IPS DF 6.9 (cell line): ENCODE data around the gene ADCY2.

Experiments
- DNase-seq: peaks from one replicate; pipeline ENCODE4 v3.0.0-alpha.2; 2013; ENCODE audit warnings: low read depth, low spot score
- H3K27ac ChIP-seq: one replicate; pipeline ENCODE4 v1.5.1; 2013; ENCODE audit warnings: low read length, control low read depth
- H3K27me3 ChIP-seq: 2 replicates; pipeline ENCODE4 v1.6.1; 2013; ENCODE audit warnings: mild to moderate bottlenecking, low read length; ENCODE audit not compliant: control insufficient read depth, insufficient read depth
- H3K36me3 ChIP-seq: 2 replicates; pipeline ENCODE4 v1.6.1; 2013; ENCODE audit warnings: low read length; ENCODE audit not compliant: control insufficient read depth, insufficient read depth
- H3K4me1 ChIP-seq: 2 replicates; pipeline ENCODE4 v1.6.1; 2013; ENCODE audit warnings: low read length; ENCODE audit not compliant: control insufficient read depth, insufficient read depth
- H3K4me3 ChIP-seq: 2 replicates; pipeline ENCODE4 v1.5.1; 2013; ENCODE audit warnings: mild to moderate bottlenecking, low read length
- H3K9me3 ChIP-seq: 2 replicates; pipeline ENCODE4 v1.6.1; 2013; ENCODE audit warnings: low read length, inconsistent platforms; ENCODE audit not compliant: control insufficient read depth, insufficient read depth
- WGBS: extraction: QIAGEN DNeasy Blood & Tissue Kit; methylation state at CpG from one replicate; pipeline ENCODE4 v1.1.7; 2013; ENCODE audit warnings: mixed read lengths, missing lambda C conversion rate; ENCODE audit not compliant: insufficient read length, insufficient coverage; 5-methylcytosine and 5-hydroxymethylcytosine counted together

ADCY2 gene

DNA sequence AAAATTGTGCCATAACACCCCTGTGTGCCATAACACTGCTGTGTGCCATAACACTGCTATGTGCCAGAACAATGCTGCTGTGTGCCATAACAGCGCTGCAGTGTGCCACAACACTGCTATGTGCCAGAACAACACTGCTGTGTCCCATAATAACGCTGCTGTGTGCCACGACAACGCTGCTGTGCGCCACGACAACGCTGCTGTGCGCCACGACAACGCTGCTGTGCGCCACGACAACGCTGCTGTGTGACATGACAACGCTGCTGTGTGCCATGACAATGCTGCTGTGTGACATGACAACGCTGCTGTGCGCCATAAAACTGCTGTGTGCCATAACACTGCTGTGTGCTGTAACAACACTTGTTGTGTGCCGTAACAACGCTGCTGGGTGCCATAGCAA is 429.1 kb downstream of the ADCY2 start:
- Histone ChIP-seq H3K27ac (no peak overlapping the region), H3K4me3 (no peak overlapping the region), H3K36me3 (peaks cover 26% of the 10 kb centered on the region), H3K27me3 (no peaks in the 10 kb centered on the region), H3K4me1 (no peaks in the 10 kb centered on the region), H3K9me3 (no peaks in the 10 kb centered on the region)
- DNase-seq, result no peak
- no CpG with 5 or more reads among the region's 18 CpGs for WGBS

DNA sequence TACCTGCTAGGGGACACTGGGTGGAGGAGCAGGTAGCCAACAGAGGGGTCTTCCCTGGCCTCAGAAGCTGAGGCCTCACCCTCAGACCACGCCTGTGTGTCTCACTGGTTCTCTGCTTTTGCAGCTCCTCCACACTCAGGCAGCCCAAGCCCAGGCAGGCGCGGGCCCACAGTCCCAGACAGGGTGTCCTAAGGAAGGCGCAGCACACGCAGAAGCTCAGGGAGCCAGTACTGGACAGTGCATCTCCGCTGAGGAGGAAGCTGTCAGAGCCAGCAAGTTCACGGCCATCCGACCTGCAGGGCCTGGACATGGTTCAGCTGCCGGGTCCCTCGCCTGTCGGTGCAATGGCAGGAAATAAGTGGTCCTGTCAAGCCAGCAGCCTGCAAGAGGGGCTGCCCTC is 429.7 kb downstream of the ADCY2 start:
- WGBS, result no CpG with 5 or more reads among the region's 11 CpGs
- Histone ChIP-seq H3K4me3 (no peak overlapping the region), H3K27ac (no peak overlapping the region), H3K4me1 (no peaks in the 10 kb centered on the region), H3K27me3 (no peaks in the 10 kb centered on the region), H3K9me3 (no peaks in the 10 kb centered on the region), H3K36me3 (peaks cover 26% of the 10 kb centered on the region)
- no peak for DNase-seq

DNA sequence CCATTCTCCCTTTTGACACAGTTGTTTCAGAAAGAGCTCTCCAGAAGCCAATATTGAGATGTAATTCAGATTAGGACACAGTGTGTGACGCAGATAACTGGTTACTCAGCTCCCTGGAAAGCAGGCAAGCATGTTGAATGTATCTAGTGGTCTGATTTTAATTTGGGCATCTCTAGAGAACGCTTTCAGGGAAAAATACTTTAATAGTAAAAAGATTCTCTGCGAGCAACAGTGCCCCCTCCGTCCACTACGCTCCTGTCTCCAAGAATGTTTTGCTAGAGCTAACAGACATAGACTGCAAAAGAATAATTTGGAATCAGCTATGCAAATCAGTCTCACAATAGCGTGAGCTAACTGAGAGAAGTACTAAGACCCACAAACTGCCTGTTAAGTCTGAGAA is 431.7 kb downstream of the ADCY2 start:
- DNase-seq, result no peak
- Histone ChIP-seq H3K27me3 (no peaks in the 10 kb centered on the region), H3K9me3 (no peaks in the 10 kb centered on the region), H3K36me3 (peaks cover 15% of the 10 kb centered on the region), H3K27ac (no peak overlapping the region), H3K4me1 (no peaks in the 10 kb centered on the region), H3K4me3 (no peak overlapping the region)
- no CpG with 5 or more reads among the region's 6 CpGs for WGBS

DNA sequence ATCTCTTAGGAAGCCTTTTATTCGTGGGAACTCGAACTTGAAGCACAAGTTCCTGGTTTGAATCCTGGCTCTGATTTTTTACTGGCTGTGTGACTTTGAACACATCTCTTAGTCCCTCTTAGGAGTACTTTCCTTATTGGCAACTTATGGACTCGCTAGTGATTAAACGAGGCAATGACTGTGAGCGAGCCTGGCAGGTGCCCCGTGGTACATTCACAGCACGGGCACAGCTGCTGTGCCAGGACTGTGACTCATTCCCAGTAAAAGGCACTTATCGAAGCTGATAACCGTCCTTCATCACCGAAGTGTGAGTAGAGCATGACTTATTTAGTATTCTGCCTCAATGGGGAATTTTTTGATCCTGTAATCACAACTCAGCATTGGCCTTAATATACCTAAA is 432.3 kb downstream of the ADCY2 start:
- no peak for DNase-seq
- Histone ChIP-seq H3K4me3 (no peak overlapping the region), H3K27ac (no peak overlapping the region), H3K4me1 (no peaks in the 10 kb centered on the region), H3K36me3 (peaks cover 15% of the 10 kb centered on the region), H3K9me3 (no peaks in the 10 kb centered on the region), H3K27me3 (no peaks in the 10 kb centered on the region)
- no CpG with 5 or more reads among the region's 10 CpGs for WGBS

DNA sequence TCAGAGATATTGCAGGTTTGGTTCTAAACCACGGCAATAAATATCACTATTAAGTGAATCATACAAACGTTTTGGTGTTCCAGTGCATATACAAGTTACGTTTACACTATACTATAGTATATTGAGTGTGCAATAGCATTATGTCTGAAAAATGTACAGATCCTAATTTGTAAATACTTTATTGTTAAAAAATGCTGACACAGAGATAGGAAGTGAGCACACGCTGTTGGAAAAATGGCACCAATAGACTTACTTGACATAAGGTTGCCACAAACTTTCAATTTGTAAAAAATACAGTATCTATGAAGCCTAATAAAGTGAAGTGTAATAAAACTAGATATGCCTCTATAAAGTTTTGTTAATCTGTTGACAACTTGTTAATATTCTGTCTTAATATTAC is 439.0 kb downstream of the ADCY2 start:
- no CpG with 5 or more reads among the region's 4 CpGs for WGBS
- no peaks in the 10 kb centered on the region for H3K9me3 ChIP-seq
- H3K36me3 ChIP-seq, result no peaks in the 10 kb centered on the region
- no peaks in the 10 kb centered on the region for H3K27me3 ChIP-seq
- H3K4me3 ChIP-seq, result no peak overlapping the region
- DNase-seq, result no peak
- H3K4me1 ChIP-seq, result no peaks in the 10 kb centered on the region
- H3K27ac ChIP-seq, result no peak overlapping the region

DNA sequence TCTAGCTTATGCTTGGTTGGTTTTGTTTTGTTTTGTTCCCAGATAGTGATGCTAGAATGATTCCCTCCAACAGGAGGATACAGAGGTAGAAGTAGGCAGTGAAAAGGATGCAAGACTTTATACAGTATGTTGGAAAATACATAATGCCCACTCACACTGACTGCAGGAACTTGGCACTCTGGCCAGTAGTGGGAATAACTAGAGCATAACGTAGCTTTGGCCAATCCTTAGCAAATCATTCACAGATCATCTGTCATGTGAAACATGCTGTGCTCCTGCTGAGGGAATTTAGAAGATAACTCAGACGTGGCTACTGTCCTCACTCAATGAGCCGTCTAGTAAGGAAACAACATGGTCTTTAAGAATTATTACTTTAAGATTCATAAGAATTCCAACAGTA is 441.5 kb downstream of the ADCY2 start:
- H3K36me3 ChIP-seq, result no peaks in the 10 kb centered on the region
- WGBS, result no CpG with 5 or more reads among the region's 3 CpGs
- no peak overlapping the region for H3K27ac ChIP-seq
- H3K4me1 ChIP-seq, result no peaks in the 10 kb centered on the region
- DNase-seq, result no peak
- no peaks in the 10 kb centered on the region for H3K9me3 ChIP-seq
- no peaks in the 10 kb centered on the region for H3K27me3 ChIP-seq
- H3K4me3 ChIP-seq, result no peak overlapping the region

DNA sequence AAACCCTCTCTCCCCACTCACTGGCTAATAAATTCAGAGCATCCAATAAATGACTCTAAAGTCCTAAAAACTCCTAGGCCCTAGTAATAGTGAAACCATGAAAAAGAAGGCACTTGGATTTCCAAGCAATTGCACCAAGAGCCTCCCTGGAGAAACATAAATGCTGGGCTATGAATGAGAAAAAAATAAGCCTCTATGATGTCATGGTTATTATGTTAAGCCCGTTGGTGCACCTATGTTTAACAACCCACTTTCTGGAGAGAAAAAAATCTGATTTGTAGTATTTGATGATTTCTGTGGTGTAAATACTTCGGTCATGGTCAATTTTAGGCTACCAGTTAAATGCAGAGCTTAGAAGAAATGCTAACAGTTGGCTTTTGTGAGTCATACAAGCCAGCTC is 446.6 kb downstream of the ADCY2 start:
- WGBS, result no CpG with 5 or more reads among the region's 2 CpGs
- H3K9me3 ChIP-seq, result no peaks in the 10 kb centered on the region
- H3K36me3 ChIP-seq, result no peaks in the 10 kb centered on the region
- H3K27ac ChIP-seq, result no peak overlapping the region
- H3K4me3 ChIP-seq, result no peak overlapping the region
- H3K4me1 ChIP-seq, result no peaks in the 10 kb centered on the region
- DNase-seq, result no peak
- no peaks in the 10 kb centered on the region for H3K27me3 ChIP-seq

DNA sequence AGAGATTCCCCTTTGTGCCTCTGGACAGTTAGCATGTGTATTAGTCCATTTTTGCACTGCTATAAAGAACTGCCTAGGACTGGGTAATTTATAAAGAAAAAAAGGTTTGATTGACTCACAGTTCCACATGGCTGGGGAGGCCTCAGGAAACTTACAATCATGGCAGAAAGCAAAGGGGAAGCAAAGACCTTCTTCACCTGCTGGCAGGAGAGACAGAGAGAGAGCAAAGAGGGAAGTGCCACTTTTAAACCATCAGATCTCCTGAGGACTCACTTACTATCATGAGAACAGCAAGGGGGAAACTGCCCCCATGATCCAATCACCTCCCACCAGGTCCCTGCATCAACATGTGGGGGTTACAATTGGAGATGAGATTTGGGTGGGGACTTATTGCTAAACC is 449.0 kb downstream of the ADCY2 start:
- DNase-seq, result no peak
- Histone ChIP-seq H3K27me3 (peaks cover 2% of the 10 kb centered on the region; the same call in 1 of the 2 replicates), H3K4me3 (no peak overlapping the region), H3K9me3 (no peaks in the 10 kb centered on the region), H3K27ac (no peak overlapping the region), H3K4me1 (no peaks in the 10 kb centered on the region; the same call in 1 of the 2 replicates), H3K36me3 (no peaks in the 10 kb centered on the region)

DNA sequence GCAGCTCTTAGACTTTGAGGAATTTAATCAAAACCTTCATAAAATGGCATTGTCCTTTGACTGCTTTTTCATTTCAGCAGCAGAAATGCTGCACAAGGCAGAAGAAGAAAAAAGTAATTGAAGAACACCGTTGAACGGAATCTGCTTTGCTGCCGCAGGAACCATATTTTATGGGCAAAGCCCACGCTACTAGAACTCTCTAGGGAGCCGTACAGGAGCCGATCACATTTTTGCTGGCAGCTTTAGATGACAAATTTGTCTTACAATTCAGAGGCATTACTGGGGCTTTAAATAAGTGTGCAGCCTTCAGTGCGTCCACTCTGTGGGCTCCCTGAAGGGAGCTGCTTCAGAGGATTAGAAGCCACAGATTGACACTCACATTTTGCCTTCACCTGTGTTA is 449.6 kb downstream of the ADCY2 start:
- Histone ChIP-seq H3K27ac (no peak overlapping the region), H3K4me3 (no peak overlapping the region), H3K27me3 (peaks cover 2% of the 10 kb centered on the region; the same call in 1 of the 2 replicates), H3K36me3 (no peaks in the 10 kb centered on the region), H3K4me1 (no peaks in the 10 kb centered on the region; the same call in 1 of the 2 replicates), H3K9me3 (no peaks in the 10 kb centered on the region)
- no peak for DNase-seq
- no CpG with 5 or more reads among the region's 7 CpGs for WGBS

DNA sequence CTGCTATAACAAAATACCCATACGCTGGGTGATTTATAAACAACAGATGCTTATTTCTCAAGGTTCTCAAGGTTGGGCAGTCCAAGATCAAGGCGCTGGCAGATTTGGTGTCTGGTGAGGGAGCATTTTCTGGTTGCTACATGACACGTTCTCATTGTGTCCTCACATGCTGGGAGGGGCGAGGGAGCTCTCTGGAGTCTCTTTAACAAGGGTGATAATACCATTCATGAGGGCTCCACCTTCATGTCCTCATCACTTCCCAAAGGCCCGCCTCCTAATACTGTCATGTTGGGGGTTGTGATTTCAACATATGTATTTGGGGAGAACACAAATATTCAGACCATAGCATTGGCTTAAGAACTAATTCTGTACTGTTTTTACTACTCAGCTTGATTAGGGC is 450.4 kb downstream of the ADCY2 start:
- Histone ChIP-seq H3K4me1 (no peaks in the 10 kb centered on the region; the same call in 1 of the 2 replicates), H3K27me3 (peaks cover 2% of the 10 kb centered on the region; the same call in 1 of the 2 replicates), H3K9me3 (no peaks in the 10 kb centered on the region), H3K36me3 (no peaks in the 10 kb centered on the region), H3K4me3 (no peak overlapping the region), H3K27ac (no peak overlapping the region)
- DNase-seq, result no peak
- no CpG with 5 or more reads among the region's 5 CpGs for WGBS

DNA sequence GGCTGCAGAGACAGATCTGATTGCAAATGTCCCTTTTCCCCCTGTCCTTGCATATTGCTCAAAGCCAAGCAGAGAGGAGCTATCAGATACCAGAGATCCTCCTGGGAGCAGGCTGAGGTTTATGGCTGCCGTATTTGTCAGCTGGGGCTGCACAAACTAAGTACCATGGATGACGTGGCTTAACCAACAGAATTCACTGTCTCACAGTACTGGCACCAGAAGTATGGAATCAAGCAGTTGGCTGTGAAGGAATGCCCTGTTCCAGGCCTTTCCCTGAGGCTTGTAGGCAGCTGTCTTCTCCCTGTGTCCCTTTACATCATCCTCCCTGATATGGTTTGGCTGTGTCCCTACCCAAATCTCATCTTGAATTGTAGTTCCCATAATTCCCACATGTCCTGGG is 452.4 kb downstream of the ADCY2 start:
- H3K27ac ChIP-seq, result no peak overlapping the region

More for the DNA sequence above, 452.4 kb downstream of the ADCY2 start:
- H3K27me3 ChIP-seq, result peaks cover 2% of the 10 kb centered on the region; the same call in 1 of the 2 replicates
- peaks cover 2% of the 10 kb centered on the region; the same call in 1 of the 2 replicates for H3K4me1 ChIP-seq
- WGBS, result no CpG with 5 or more reads among the region's 2 CpGs
- no peak overlapping the region for H3K4me3 ChIP-seq
- no peaks in the 10 kb centered on the region for H3K9me3 ChIP-seq
- no peaks in the 10 kb centered on the region for H3K36me3 ChIP-seq
- DNase-seq, result no peak
